ENCODE results near the gene ANKIB1.

- TF ChIP-seq POLR2AphosphoS5 (IDR thresholded peaks at IDR 0.05) (no peak), CTCF (IDR thresholded peaks at IDR 0.05 in 8 of 11, conservative IDR thresholded peaks at IDR 0.05 in 3 of 11) (no peak)
These were observed 45.0 kb upstream of the ANKIB1 start for GRCh38 chr7:92200791-92201190.
